Mononuclear cell (primary cell): ENCODE results near the gene PRR20G. TPM values are rescaled to one million over a fixed set of nuclear protein-coding genes. Genes with fewer than 3 reads are reported as not detected.

ENCODE experiments used
- H3K27me3 ChIP-seq: 2 replicates; pipeline ENCODE4 v1.6.0; 2011; ENCODE audit warnings: low read length, control low read depth; ENCODE audit not compliant: insufficient read depth
- H3K4me1 ChIP-seq: 2 replicates; pipeline ENCODE4 v1.5.1; 2011; ENCODE audit warnings: mild to moderate bottlenecking, low read length, control low read depth; ENCODE audit not compliant: insufficient read depth
- H3K4me3 ChIP-seq: 2 replicates; pipeline ENCODE4 v1.5.1; 2011; ENCODE audit warnings: mild to moderate bottlenecking, low read length, moderate library complexity
- H3K9me3 ChIP-seq: 2 replicates; pipeline ENCODE4 v1.5.1; 2011; ENCODE audit warnings: low read depth, mild to moderate bottlenecking, control low read depth, low read length
- total RNA-seq: library from RNA; depleted of rRNA; stranded (reverse); fragments of >200 nt; gene quantifications from one replicate; pipeline ENCODE4 v1.2.3, GENCODE V29; 2012

Gene PRR20G
- total RNA-seq, 1 donor, result not detected

DNA sequence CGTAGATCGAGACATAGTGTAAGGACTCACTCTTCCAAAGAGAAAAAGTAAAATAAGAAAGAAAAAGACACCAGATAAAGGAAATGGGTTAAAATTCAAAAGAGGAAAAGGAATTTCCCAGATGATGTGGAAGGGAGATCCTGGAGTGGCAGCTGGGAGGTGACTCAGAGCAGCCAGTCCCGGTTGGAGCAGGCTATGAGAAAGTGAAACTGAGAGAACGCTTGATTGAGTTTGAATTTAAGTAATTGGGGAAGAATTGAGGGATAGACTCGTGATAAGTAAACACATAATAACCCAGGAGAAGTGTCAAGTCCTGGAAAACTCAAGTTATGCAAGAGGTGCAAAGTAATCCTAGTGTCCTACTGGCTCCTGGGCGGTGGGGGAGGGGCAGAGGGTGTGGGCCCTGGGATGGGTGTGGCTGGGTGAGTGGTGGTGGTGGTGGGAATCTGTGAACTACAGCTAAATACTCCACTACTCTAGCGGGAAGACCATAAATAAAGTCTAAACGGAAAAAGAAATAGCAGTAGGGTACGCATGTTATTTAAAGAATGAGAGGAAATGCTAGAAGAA, 1.2 kb downstream of the PRR20G start:
- no peaks in the 10 kb centered on the region for H3K4me1 ChIP-seq
- no peaks in the 10 kb centered on the region for H3K27me3 ChIP-seq
- no peak overlapping the region for H3K4me3 ChIP-seq
- no peaks in the 10 kb centered on the region for H3K9me3 ChIP-seq

DNA sequence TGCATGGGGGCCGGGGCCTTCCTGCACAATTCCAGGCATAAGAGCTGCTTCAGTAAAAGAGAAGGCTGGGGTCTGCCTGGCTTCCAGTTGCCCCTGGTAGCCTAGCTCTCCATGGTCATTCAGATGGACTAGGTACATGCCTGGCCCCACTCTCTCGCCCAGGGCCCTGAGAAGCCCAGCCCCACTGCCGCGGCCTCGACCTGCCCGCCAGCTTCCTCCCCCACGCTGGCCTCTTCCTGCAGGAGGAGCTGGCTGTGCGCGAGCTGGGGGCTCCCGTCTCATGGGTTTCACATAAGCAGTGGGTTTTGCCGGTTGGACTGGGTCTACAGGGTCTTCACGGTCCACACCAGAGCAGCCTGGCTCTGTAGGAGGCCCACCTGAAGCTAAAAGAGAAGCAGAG, 3.6 kb downstream of the PRR20G start:
- H3K9me3 ChIP-seq, result no peaks in the 10 kb centered on the region
- no peaks in the 10 kb centered on the region for H3K4me1 ChIP-seq
- no peak overlapping the region for H3K4me3 ChIP-seq
- no peaks in the 10 kb centered on the region for H3K27me3 ChIP-seq

DNA sequence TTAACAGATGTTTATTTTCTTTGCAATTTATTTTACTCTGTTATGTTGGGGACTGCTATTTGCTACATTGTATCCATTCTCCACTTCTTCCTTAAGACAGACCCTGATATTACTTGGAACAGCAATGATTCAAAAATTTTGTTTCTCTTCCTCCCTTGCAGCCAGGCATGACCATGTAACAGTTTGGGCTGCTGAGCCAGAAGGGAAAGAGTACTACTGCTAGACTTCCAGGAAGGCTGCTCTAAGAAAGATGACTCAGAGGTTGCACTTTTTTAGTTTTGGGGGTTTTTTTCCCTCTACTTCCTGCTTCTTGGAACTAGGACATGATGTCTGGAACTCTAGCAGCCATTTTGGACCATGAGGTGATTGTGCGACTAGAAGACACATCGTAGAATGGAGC, 10.3 kb downstream of the PRR20G start:
- Histone ChIP-seq H3K4me1 (no peaks in the 10 kb centered on the region), H3K4me3 (no peak overlapping the region), H3K27me3 (no peaks in the 10 kb centered on the region), H3K9me3 (no peaks in the 10 kb centered on the region)

DNA sequence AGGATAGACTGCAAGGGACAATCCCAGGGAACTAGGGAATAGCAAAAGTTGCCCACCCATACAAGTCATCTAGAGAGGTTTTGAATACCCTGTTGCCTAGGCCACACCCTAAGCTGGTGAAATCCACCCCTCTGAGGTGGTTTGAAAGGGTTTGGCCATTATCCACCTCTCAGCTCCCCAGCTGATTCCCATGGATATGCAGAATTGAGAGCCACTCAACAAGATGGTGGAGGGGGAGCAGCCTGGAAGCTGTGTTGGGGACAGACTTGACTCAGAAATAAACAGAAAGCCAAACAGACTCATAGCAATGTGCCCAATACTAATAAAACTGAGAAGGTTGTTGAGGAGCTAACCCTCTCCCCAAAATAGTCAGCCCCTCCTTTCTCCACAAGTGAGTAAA, 10.9 kb downstream of the PRR20G start:
- Histone ChIP-seq H3K4me3 (no peak overlapping the region), H3K27me3 (peaks cover 3% of the 10 kb centered on the region), H3K4me1 (no peaks in the 10 kb centered on the region), H3K9me3 (no peaks in the 10 kb centered on the region)

DNA sequence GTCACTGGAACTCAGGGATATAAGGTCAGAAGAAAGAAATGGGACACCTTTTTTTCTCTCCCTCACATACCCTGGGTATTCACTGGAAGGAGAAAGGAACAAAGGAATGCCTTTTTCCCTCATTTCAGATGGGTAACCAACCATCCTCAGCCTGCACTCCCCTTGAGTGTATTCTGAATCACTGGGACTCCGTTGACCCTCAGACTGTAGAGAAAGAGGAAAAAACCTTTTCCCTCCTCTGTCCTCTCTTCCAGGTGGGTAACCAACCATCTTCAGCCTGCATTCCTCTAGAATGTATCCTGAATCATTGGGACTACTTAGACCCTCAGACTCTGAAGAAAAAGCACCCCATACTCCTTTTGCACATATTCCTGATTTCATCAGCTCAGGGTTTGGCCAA, 11.4 kb downstream of the PRR20G start:
- no peak overlapping the region for H3K4me3 ChIP-seq
- peaks cover 3% of the 10 kb centered on the region for H3K27me3 ChIP-seq
- no peaks in the 10 kb centered on the region for H3K9me3 ChIP-seq
- no peaks in the 10 kb centered on the region for H3K4me1 ChIP-seq

DNA sequence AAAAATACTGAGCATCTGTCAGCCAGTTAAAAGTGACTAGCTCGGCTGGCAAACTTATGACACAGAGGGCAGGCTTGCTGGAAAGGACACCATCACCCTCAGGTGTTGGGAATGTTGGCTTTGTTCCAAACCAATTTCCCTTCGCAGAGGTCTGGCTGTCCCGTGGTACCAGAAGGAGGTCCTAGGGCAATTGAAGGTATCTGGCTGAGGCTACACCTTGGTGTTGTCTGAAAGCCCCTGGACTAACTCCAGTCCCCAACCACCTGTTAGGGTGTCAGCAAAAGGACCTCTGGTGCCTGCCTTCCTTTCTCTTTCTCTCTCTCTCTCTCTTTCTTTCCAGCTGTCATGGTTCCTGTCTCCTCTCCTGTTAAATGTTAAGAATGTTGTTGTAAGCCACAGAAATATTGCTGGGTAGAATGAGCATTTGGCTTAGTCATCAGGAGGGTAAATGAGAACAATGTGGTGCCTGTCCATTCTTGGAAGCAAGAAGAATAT, 12.5 kb downstream of the PRR20G start:
- no peak overlapping the region for H3K4me3 ChIP-seq
- H3K9me3 ChIP-seq, result peaks cover 1% of the 10 kb centered on the region
- H3K27me3 ChIP-seq, result peaks cover 3% of the 10 kb centered on the region
- no peaks in the 10 kb centered on the region for H3K4me1 ChIP-seq

DNA sequence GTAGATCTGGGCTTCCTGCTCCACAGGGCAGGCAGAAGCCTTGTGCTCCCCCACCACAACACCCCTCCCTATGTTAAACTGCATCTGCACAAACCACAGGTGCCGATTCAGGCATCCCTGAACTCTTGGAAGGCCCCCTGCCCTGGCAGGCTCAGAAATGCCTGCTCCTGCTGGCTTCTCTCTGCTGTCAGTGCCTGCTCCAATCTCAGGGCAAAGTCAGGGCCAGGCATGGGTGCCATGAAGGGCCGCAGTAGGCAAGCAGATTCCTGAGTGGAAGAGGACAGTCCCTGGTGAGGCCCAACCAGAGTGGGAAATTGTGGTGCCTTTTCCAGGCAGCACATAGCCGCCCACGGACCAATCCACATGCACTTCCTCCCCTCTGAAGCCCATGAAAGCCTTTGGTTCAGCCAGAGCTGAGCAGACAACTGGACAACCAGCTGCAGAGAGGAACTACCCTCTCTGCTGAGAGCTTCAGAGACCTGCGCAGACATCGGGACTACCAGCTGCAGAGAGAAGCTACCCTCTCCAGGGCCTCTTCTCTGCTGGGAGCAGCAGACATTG, 13.6 kb downstream of the PRR20G start:
- no peak overlapping the region for H3K4me3 ChIP-seq
- peaks cover 12% of the 10 kb centered on the region for H3K9me3 ChIP-seq
- peaks cover 6% of the 10 kb centered on the region for H3K27me3 ChIP-seq
- H3K4me1 ChIP-seq, result no peaks in the 10 kb centered on the region

DNA sequence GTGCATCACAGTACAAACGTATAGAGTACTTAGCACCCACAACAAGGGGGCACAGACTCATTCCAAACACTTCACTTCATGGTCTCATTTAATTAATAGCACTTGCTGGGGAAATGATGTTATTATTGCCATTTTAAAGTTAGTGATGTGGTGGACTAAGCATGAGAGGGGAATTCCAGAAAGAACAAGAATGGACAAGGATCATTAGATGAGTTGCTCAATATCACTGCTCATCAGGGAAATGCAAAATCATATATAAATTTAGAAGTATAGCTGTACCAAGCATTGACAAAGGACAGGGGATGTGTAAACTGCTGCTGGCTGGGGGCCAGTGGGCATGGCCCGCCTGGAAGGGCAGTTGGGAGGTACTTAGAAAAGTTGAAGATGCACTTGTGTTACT, 14.6 kb downstream of the PRR20G start:
- H3K27me3 ChIP-seq, result peaks cover 6% of the 10 kb centered on the region
- no peak overlapping the region for H3K4me3 ChIP-seq
- H3K9me3 ChIP-seq, result peaks cover 19% of the 10 kb centered on the region
- H3K4me1 ChIP-seq, result no peaks in the 10 kb centered on the region

DNA sequence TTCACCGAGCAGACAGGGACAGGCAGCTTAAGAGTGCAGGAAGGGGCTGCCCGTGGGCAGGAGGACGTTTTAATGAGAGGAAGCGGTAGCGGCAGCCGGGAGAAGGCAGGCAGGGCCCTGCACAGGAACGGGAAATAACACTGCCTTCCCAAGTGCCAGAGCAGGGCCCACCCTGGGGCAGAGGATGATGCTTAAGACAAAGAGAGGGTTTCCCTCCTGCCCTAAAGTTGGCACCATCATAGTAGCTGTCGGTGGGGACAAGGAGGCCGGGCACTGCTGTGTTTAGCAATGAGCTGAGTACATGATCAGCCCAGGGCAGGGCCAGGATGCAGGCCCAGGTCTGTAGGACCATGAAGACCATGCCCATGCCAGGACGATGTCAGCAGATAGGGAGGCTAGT, 21.7 kb downstream of the PRR20G start:
- Histone ChIP-seq H3K4me1 (no peaks in the 10 kb centered on the region), H3K9me3 (peaks cover 19% of the 10 kb centered on the region), H3K4me3 (no peak overlapping the region), H3K27me3 (peaks cover 3% of the 10 kb centered on the region)

DNA sequence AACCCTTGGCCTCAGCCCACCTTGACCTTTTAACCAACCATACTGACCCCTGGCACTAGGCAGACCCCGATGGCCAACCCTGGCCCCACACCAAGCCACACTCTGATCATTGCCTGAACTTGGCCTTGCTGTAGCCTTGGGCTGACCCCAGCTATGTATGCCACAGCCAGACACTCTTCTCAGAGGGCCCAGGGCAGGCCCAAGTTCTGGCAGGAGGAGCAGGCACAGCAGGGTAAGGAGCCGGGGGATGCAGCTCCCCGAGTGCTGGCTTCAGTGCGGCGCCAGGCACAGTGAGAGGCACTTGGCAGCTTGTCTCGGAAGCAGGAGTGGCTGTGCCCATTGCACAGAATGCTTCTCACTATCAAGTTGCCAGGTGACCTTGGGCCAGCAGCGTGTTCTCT, 22.3 kb downstream of the PRR20G start:
- no peaks in the 10 kb centered on the region for H3K4me1 ChIP-seq
- H3K4me3 ChIP-seq, result no peak overlapping the region
- H3K9me3 ChIP-seq, result peaks cover 19% of the 10 kb centered on the region
- H3K27me3 ChIP-seq, result peaks cover 3% of the 10 kb centered on the region

DNA sequence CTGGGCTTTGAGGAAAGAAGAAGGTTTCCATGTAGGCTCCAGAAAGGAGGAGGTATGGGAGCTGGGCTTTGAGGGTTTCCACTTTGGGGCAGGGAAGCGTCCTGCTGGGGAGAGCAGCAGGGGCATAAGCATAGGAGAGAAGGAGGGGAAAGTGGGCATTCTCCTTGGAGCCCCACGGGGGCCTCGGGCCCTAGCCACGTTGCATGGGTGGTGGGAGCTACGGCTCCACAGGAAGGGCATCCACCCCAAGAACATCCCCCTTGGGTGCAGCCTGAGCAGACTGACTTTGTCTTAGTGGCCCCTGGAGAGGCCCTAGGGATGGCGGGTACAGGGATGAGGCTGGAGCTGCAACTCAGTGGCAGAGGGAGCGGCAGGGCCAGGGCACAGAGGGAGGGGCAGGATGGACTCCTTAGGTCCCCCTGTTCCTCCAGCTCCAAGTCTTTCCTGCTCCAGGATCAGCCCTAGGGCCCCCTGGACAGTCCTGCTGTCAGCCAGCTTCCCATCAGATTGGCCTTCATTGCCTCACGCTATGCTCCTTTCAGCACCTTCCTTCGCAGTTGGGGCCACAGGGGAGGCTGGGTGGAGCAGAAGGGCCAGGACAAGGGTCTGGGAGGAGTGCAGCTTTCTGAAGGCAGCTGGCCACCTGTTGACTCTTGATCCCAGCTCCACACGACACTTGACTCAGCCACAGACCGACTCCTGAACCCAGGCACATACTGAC, 22.9 kb downstream of the PRR20G start:
- Histone ChIP-seq H3K4me3 (no peak overlapping the region), H3K27me3 (peaks cover 3% of the 10 kb centered on the region), H3K4me1 (no peaks in the 10 kb centered on the region), H3K9me3 (peaks cover 14% of the 10 kb centered on the region)

DNA sequence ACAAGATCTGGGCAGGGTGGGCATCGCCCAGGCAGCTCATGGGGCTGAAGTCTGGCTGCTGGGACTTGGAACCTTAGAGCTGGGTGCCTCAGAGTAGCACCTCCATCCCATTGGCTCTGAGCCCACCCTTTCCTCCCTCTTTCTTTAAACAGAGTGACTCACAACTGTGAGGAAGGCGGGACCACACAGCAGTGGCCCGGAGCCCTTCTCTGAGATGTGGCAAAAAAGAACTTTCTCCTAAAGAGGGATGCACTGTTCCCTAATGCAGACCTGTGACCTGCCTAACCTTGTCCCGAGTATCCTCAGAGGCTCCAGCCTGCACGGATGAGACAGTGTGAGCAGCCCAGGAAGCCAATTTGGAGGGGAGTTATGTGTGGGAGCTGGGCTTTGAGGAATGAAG, 23.6 kb downstream of the PRR20G start:
- peaks cover 7% of the 10 kb centered on the region for H3K9me3 ChIP-seq
- no peaks in the 10 kb centered on the region for H3K27me3 ChIP-seq
- H3K4me1 ChIP-seq, result no peaks in the 10 kb centered on the region
- H3K4me3 ChIP-seq, result no peak overlapping the region

DNA sequence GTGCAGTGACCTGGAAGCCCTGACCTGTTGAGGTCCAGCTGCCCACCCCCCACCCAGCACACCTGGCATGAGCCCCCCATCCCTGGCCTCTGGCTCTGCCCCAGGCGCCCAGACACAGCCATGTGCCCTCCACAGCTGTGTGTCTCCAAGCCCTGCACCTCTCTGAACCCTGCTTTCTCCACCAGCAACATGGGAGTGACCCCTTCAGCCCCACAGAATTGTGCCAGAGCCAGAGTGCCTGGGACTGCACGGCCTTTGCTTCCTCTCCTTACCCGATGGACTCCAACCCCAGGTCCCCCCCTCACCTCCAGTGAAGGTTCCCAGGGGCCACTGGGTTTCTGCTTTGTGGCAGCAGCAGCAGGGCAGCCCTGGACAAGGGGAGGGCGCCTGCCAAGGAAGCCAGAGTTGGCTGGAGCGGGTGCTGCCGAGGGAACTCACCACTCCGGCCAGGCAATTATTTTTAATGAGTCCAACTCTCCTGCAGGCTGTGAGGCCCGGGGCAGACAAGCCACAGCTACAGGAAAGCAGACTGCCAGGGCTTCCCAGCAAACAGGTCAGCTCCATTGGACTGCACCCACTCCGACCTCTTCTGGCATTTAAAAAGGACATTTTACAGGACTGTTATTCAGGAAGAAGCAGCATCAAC, 24.1 kb downstream of the PRR20G start:
- H3K4me1 ChIP-seq, result no peaks in the 10 kb centered on the region
- H3K9me3 ChIP-seq, result peaks cover 2% of the 10 kb centered on the region
- no peak overlapping the region for H3K4me3 ChIP-seq
- no peaks in the 10 kb centered on the region for H3K27me3 ChIP-seq

DNA sequence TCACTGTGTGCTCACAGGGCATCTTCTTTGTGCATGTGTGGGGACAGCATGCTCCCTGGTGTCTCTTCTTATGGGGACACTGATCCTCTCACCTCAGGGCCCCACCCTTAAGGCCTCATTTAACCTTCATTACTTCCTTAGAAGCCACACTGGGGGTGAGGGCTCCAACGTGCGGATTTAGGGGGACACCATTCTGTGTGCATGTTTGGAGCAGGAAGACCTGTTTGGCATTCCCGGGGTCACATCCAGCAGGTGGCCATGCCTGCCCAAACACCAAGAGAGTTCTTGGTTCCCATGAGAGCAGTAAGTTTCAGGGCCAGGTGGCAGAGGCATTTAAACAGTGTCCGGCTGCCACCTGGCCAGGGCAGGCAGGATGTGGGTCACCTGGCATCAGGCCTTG, 24.8 kb downstream of the PRR20G start:
- Histone ChIP-seq H3K4me3 (no peak overlapping the region), H3K9me3 (no peaks in the 10 kb centered on the region), H3K4me1 (no peaks in the 10 kb centered on the region), H3K27me3 (no peaks in the 10 kb centered on the region)

DNA sequence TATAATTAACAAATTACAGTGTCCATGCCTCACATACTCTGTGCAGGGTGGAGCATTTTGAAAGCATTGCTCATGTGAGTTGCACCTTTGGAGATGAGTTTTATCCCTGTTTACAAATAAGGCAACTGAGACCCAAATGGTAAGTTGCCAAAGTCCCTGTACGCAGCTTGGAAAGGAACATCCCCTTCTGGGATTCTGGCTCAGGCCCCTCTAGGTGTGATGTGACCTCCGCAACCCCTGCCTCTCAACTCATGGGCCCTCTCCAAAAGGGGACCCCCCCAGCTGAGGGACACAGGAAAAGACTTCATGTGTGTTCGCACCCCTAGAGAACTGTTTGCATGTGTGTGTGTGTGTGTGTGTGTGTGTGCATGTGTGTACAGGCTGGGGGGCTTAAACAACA, 25.3 kb downstream of the PRR20G start:
- no peaks in the 10 kb centered on the region for H3K9me3 ChIP-seq
- no peak overlapping the region for H3K4me3 ChIP-seq
- H3K27me3 ChIP-seq, result no peaks in the 10 kb centered on the region
- H3K4me1 ChIP-seq, result no peaks in the 10 kb centered on the region
